Measurements from ENCODE around the gene GRK5.

The GRK5 gene

GRCh38 chr10:119211625-119212441 is 4.5 kb downstream of the GRK5 start:
- Histone ChIP-seq H2AFZ (ENCODE audit: low read length) (peak overlapping the region; percentile 41; the same call in 1 of the 2 replicates), H3F3A (ENCODE audit: low read depth) (peaks cover 19% of the 10 kb centered on the region), H3K9me3 (ENCODE audit: insufficient read depth, low read depth, low read length) (no peaks in the 10 kb centered on the region), H3K36me3 (ENCODE audit: insufficient read depth, low read length) (no peaks in the 10 kb centered on the region), H3K79me2 (ENCODE audit: insufficient read depth, low read length) (peaks cover 79% of the 10 kb centered on the region), H4K20me1 (ENCODE audit: insufficient read depth, low read length, poor library complexity, severe bottlenecking) (no peaks in the 10 kb centered on the region), H3K4me3 (ENCODE audit: low read length, poor library complexity, severe bottlenecking) (peak overlapping the region; percentile 83), H3K27me3 (ENCODE audit: insufficient read depth, low read length, poor library complexity, severe bottlenecking) (no peaks in the 10 kb centered on the region), H3K9ac (ENCODE audit: low read depth, low read length, poor library complexity, severe bottlenecking) (peak overlapping the region; percentile 77), H3K4me2 (ENCODE audit: low read depth, low read length, poor library complexity, severe bottlenecking) (peak overlapping the region; percentile 96), H3K9me2 (replicated peaks; ENCODE audit: low read depth, low read length) (no peaks in the 10 kb centered on the region), H3K4me1 (ENCODE audit: insufficient read depth, low read length, poor library complexity, severe bottlenecking) (peaks cover 67% of the 10 kb centered on the region)
- TF ChIP-seq EZH2phosphoT487 (IDR thresholded peaks at IDR 0.05; ENCODE audit: borderline replicate concordance) = no peak
- TF ChIP-seq, protein P1, sequence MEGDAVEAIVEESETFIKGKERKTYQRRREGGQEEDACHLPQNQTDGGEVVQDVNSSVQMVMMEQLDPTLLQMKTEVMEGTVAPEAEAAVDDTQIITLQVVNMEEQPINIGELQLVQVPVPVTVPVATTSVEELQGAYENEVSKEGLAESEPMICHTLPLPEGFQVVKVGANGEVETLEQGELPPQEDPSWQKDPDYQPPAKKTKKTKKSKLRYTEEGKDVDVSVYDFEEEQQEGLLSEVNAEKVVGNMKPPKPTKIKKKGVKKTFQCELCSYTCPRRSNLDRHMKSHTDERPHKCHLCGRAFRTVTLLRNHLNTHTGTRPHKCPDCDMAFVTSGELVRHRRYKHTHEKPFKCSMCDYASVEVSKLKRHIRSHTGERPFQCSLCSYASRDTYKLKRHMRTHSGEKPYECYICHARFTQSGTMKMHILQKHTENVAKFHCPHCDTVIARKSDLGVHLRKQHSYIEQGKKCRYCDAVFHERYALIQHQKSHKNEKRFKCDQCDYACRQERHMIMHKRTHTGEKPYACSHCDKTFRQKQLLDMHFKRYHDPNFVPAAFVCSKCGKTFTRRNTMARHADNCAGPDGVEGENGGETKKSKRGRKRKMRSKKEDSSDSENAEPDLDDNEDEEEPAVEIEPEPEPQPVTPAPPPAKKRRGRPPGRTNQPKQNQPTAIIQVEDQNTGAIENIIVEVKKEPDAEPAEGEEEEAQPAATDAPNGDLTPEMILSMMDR (conservative IDR thresholded peaks at IDR 0.05; ENCODE audit: low read length) = no peak

GRCh38 chr10:119215371-119215770 is 8.0 kb downstream of the GRK5 start:
- no peak overlapping the region for H3K4me2 ChIP-seq (ENCODE audit: low read depth, low read length, poor library complexity, severe bottlenecking)
- H3K27me3 ChIP-seq (ENCODE audit: insufficient read depth, low read length, poor library complexity, severe bottlenecking) = no peaks in the 10 kb centered on the region
- H3K9me3 ChIP-seq (ENCODE audit: insufficient read depth, low read depth, low read length) = no peaks in the 10 kb centered on the region
- H2AFZ ChIP-seq (ENCODE audit: low read length) = no peak overlapping the region
- peaks cover 63% of the 10 kb centered on the region for H3K4me1 ChIP-seq (ENCODE audit: insufficient read depth, low read length, poor library complexity, severe bottlenecking)
- peaks cover 19% of the 10 kb centered on the region for H3F3A ChIP-seq (ENCODE audit: low read depth)
- no peaks in the 10 kb centered on the region for H3K9me2 ChIP-seq (replicated peaks; ENCODE audit: low read depth, low read length)
- H3K79me2 ChIP-seq (ENCODE audit: insufficient read depth, low read length) = peaks cover 67% of the 10 kb centered on the region
- no peak for TF ChIP-seq EZH2phosphoT487 (IDR thresholded peaks at IDR 0.05; ENCODE audit: borderline replicate concordance)
- no peaks in the 10 kb centered on the region for H4K20me1 ChIP-seq (ENCODE audit: insufficient read depth, low read length, poor library complexity, severe bottlenecking)
- no peaks in the 10 kb centered on the region for H3K36me3 ChIP-seq (ENCODE audit: insufficient read depth, low read length)
- no peak overlapping the region for H3K4me3 ChIP-seq (ENCODE audit: low read length, poor library complexity, severe bottlenecking)
- no peak overlapping the region for H3K9ac ChIP-seq (ENCODE audit: low read depth, low read length, poor library complexity, severe bottlenecking)

- Histone ChIP-seq H4K20me1 (ENCODE audit: insufficient read depth, low read length, poor library complexity, severe bottlenecking) (no peaks in the 10 kb centered on the region), H3K36me3 (ENCODE audit: insufficient read depth, low read length) (no peaks in the 10 kb centered on the region), H2AFZ (ENCODE audit: low read length) (no peak overlapping the region), H3F3A (ENCODE audit: low read depth) (peaks cover 17% of the 10 kb centered on the region), H3K27me3 (ENCODE audit: insufficient read depth, low read length, poor library complexity, severe bottlenecking) (no peaks in the 10 kb centered on the region), H3K4me3 (ENCODE audit: low read length, poor library complexity, severe bottlenecking) (no peak overlapping the region), H3K9ac (ENCODE audit: low read depth, low read length, poor library complexity, severe bottlenecking) (no peak overlapping the region), H3K9me3 (ENCODE audit: insufficient read depth, low read depth, low read length) (no peaks in the 10 kb centered on the region), H3K79me2 (ENCODE audit: insufficient read depth, low read length) (peaks cover 60% of the 10 kb centered on the region), H3K4me2 (ENCODE audit: low read depth, low read length, poor library complexity, severe bottlenecking) (no peak overlapping the region), H3K9me2 (replicated peaks; ENCODE audit: low read depth, low read length) (no peaks in the 10 kb centered on the region), H3K4me1 (ENCODE audit: insufficient read depth, low read length, poor library complexity, severe bottlenecking) (peaks cover 55% of the 10 kb centered on the region)
- TF ChIP-seq EZH2phosphoT487 (IDR thresholded peaks at IDR 0.05; ENCODE audit: borderline replicate concordance) = no peak
- TF ChIP-seq, protein P1 (conservative IDR thresholded peaks at IDR 0.05; ENCODE audit: low read length) = no peak
Observed at GRCh38 chr10:119216127-119216526, 8.8 kb downstream of the GRK5 start.

Measured in Loucy (cell line).